AG09319 (cell line): ENCODE results near the gene C1orf141.

Experiments used
- DNase-seq: peaks from one replicate; pipeline ENCODE4 v3.0.0-alpha.2; 2010; ENCODE audit warnings: low read depth; ENCODE audit errors: extremely low read depth
- TF ChIP-seq, protein P1 (sequence below): IDR thresholded peaks from 2 replicates; pipeline ENCODE4 v1.5.1; 2011; ENCODE audit warnings: low read depth, mild to moderate bottlenecking, inconsistent platforms, low read length, moderate library complexity

Gene C1orf141

DNA sequence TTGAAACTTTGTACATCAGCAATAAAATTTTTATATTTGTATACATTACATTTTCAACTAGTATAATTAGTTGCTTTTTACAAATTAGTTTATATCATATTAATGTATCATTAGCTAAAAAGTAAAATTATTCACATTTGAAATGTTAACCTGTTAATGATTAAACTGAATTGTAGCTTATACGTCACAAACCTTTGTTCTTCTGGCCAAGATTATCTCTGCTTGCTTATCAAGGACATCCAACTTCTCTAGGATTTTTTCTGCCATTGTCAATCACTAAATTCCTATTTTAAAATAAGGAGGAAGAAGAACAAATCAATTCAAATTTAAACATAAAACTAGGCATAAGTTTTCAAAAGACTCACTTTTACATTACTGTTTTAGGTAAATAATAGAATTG, 7.8 kb downstream of the C1orf141 start:
- TF ChIP-seq, protein P1, sequence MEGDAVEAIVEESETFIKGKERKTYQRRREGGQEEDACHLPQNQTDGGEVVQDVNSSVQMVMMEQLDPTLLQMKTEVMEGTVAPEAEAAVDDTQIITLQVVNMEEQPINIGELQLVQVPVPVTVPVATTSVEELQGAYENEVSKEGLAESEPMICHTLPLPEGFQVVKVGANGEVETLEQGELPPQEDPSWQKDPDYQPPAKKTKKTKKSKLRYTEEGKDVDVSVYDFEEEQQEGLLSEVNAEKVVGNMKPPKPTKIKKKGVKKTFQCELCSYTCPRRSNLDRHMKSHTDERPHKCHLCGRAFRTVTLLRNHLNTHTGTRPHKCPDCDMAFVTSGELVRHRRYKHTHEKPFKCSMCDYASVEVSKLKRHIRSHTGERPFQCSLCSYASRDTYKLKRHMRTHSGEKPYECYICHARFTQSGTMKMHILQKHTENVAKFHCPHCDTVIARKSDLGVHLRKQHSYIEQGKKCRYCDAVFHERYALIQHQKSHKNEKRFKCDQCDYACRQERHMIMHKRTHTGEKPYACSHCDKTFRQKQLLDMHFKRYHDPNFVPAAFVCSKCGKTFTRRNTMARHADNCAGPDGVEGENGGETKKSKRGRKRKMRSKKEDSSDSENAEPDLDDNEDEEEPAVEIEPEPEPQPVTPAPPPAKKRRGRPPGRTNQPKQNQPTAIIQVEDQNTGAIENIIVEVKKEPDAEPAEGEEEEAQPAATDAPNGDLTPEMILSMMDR: no peak
- DNase-seq: no peak

DNA sequence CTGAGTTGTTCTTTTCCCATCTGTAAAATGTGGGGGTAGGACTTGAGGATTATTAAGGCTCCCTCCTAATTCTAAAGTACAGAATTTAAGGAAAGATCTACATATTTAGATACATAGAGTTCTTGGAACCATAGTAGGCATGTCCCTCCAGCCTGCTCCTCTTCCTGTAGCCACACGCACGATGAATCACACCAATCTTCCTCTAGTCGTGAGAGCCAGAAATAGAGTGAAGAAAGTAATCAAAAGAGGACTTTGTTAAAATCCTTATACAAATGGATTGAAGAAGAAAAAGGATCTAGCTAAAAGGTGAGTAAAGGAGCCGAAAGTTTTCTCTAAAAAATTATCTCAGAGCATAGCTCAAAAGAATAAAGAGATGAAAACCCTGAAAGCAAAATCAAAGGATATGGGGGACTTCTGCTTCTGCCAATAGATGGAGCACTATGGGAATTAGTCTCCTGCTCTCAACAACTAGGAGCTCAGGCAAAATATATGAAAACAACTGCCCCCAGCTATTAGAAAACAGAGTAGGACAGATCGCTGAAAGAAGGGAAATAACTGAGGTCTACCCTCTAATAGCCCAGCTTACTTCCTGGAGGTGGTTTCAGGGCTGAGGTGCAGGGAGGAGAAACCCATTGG, 8.5 kb downstream of the C1orf141 start:
- TF ChIP-seq, protein P1: no peak; the same call in 1 of the 2 replicates
- no peak for DNase-seq

DNA sequence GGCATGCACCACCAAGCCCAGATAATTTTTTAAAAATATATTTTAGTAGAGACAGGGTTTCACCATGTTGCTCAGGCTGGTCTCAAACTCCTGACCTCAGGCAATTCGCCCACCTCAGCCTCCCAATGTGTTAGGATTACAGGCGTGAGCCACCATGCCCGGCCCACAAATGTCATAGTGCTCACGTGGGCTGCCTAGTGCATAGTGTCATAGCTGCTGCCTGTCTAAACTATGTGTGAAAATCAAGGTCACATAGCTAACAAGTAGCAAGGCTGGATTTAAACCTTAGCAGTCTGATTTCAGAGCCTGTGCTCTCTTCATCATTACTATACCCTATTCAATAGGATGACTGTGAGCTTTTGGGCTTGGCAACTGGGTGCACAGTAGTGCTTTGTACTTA, 10.3 kb downstream of the C1orf141 start:
- no peak for DNase-seq
- TF ChIP-seq, protein P1: no peak

DNA sequence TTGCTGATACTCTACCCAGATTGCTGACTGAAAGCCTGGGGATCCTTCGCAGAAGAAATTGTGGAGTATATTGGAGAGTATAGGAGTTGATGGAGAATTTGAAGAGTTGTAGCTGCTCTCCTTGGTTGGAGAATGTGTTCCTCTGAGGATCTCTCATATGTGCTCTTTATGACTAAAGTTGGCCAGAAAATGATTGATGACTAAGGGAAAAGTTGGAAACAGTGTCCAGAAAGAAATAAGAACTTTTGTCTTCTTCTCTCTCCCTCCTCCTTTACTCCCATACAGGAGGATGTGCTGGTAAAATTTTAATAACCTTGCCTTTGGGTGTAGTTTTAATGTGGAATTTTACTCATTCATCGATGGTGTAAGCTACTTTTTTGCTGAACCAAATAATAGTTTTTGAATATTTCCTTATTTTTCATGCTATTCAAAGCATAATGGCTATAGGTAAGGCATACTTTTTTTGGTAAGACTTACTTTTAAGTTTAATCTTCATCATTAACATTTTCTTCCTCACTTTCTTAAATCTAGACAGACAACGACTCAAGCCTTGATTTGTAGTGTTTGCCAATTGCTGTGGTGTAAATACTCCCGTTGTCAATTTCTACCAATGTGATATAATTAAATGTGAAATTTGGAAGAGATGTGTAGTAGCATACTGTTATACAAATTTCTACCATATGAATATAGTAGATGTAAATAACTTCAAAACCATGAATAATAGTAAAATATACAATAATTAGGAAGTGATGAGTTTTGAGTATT, 13.7 kb downstream of the C1orf141 start:
- TF ChIP-seq, protein P1: no peak
- no peak for DNase-seq

DNA sequence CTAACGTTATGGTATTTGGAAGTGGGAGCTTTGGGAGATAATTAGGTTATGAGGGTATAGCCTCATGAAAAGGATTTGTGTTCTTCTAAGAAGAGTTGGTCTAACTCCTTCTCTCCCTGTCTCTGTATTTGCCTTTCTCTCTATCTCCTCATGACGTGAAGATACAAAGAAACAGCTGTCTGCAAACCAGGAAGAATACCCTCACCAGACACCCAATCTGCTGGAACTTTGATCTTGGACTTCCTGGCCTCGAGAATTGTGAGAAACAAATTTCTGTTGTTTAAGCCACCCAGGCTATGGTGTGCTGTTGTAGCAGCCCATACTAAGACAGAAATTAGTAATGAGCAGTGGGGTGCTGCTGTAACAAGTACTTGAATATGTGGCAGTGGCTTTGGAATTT, 16.1 kb downstream of the C1orf141 start:
- no peak for DNase-seq
- TF ChIP-seq, protein P1: no peak

DNA sequence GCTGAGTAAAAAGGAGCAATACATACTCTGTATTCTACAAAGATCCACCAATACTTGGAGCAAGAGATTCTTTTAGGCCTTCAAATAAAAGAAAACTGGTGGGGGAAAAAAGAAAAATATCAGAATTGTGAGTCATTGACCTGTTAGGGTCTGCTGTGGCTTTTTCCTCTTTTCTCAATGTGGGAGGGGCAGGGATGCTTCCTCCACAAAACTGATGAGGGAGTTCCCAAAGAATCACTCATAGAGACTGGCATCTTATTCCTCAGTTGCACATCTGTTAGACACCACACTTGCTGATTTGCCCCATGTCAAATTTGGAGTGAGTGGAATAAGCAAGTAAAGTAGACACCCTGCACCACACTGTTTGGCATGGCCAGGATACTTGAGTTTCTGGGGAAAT, 16.6 kb downstream of the C1orf141 start:
- no peak for DNase-seq
- TF ChIP-seq, protein P1: no peak

DNA sequence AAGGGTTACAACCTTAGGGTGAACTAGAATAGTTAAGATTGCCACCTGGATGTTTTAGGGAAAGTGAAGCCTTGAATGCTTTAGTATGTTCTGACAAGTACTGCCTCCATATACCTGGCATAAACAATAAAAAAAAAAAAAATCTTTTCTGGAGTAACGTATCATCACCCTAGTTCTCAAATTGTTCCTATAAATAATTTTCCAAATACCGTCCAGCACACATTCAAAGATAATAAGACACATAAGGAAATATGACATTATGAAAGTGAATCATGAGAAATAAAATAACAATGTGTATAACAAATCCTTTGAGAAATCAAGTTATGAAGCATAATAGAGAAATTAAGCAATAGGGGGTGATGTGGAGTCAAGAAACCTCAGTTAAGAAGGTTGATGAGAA, 20.6 kb downstream of the C1orf141 start:
- TF ChIP-seq, protein P1: no peak
- DNase-seq: no peak
